SU-DHL-6 (cell line): ENCODE measurements around the gene TMEM139.

Experiments
- H2AFZ ChIP-seq: fragments of 200-600 bp; sonication (generic); 2 replicates; pipeline ENCODE4 v1.6.1; 2014; ENCODE audit warnings: low read depth, mild to moderate bottlenecking, moderate library complexity, mixed read lengths, antibody characterized with exemption, low read length; ENCODE audit not compliant: severe bottlenecking
- H3F3A ChIP-seq: fragments of 200-600 bp; shearing (Covaris generic); 2 replicates; pipeline ENCODE4 v1.6.0; 2016; ENCODE audit warnings: antibody characterized with exemption, mild to moderate bottlenecking; ENCODE audit not compliant: insufficient read depth
- H3K27ac ChIP-seq: fragments of 200-600 bp; sonication (generic); 2 replicates; pipeline ENCODE4 v1.5.1; 2016; ENCODE audit warnings: low read depth, mild to moderate bottlenecking, low read length, moderate library complexity, mixed read lengths
- H3K27me3 ChIP-seq: fragments of 200-600 bp; sonication (generic), shearing (Covaris generic); 2 replicates; pipeline ENCODE4 v1.6.0; 2014; ENCODE audit warnings: mild to moderate bottlenecking, low read length
- H3K36me3 ChIP-seq: fragments of 200-600 bp; sonication (generic); 2 replicates; pipeline ENCODE4 v1.6.1; 2014; ENCODE audit warnings: mild to moderate bottlenecking, low read length, mixed read lengths
- H3K4me2 ChIP-seq: fragments of 300-600, 200-600 bp; shearing (Covaris generic), sonication (generic); 2 replicates; pipeline ENCODE4 v1.6.0; 2014; ENCODE audit warnings: low read length, low read depth, mild to moderate bottlenecking; ENCODE audit not compliant: poor library complexity, severe bottlenecking
- H3K4me3 ChIP-seq: fragments of 200-600 bp; sonication (generic); 2 replicates; pipeline ENCODE4 v1.5.1; 2014; ENCODE audit warnings: antibody characterized with exemption, low read length, mild to moderate bottlenecking, mixed read lengths; ENCODE audit not compliant: insufficient read depth, poor library complexity, severe bottlenecking
- H3K79me2 ChIP-seq: fragments of 200-600 bp; sonication (generic); 2 replicates; pipeline ENCODE4 v1.6.1; 2014; ENCODE audit warnings: mild to moderate bottlenecking, low read length, moderate library complexity; ENCODE audit not compliant: insufficient read depth
- H3K9ac ChIP-seq: fragments of 200-600 bp; sonication (generic); 2 replicates; pipeline ENCODE4 v1.7.0; 2014; ENCODE audit warnings: mild to moderate bottlenecking, low read length
- H3K9me2 ChIP-seq: fragments of 200-600 bp; sonication (generic); replicated peaks from 2 replicates; pipeline ENCODE4 v1.6.1; 2014; ENCODE audit warnings: low read length; ENCODE audit not compliant: insufficient read depth
- H3K9me3 ChIP-seq: fragments of 200-600 bp; sonication (generic); 2 replicates; pipeline ENCODE4 v1.6.1; 2014; ENCODE audit warnings: low read length, mixed read lengths; ENCODE audit not compliant: insufficient read depth
- H4K20me1 ChIP-seq: fragments of 200-600 bp; sonication (generic); 2 replicates; pipeline ENCODE4 v1.6.1; 2014; ENCODE audit warnings: low read depth, mild to moderate bottlenecking, antibody characterized with exemption, low read length, moderate library complexity, mixed read lengths
- EZH2phosphoT487 ChIP-seq: fragments of 200-600 bp; sonication (generic), shearing (Covaris generic); conservative IDR thresholded peaks from 2 replicates; pipeline ENCODE4 v1.6.1; 2018; ENCODE audit warnings: mild to moderate bottlenecking, antibody characterized with exemption, low read length, moderate library complexity, mixed read lengths
- TF ChIP-seq, protein P1 (sequence below): fragments of 200-600 bp; sonication (generic); IDR thresholded peaks from one replicate; pipeline ENCODE4 v1.5.1; 2017; ENCODE audit warnings: antibody characterized with exemption, mild to moderate bottlenecking, low read length, moderate library complexity; ENCODE audit not compliant: insufficient read depth, poor library complexity, severe bottlenecking

The TMEM139 gene

DNA sequence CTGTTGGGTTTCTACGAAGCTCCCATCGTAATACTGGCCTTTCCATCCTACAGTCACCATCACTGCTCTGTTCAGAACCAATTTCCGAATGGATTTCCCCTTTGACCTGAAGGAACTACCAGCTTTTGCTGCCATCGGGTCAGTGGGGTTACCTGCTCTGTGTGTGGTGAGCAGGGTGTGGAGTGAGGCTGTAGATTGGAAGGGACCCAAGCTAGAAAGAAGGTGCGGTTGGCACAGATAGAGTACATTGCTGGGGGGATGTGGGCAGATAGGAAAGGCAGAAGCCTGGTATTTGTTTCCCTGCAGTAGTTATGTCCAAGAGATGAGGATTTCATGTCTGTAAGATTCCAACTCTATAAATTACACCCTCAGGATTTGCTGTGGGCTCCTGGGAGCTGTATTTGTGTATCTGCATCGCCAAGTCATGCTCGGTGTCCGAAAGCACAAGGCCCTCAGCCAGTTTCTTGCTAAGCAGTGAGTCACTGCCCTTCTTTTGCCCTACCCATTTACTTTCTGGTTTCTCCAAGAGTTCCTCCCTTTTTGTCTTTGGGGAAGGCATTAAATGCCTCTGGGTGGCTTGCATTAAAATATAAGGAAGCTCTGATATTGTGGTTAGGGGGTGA, 46.5 kb downstream of the TMEM139 start:
- no peaks in the 10 kb centered on the region for H3K36me3 ChIP-seq
- no peaks in the 10 kb centered on the region for H4K20me1 ChIP-seq
- no peak overlapping the region for H3K9ac ChIP-seq
- H3K27ac ChIP-seq: no peak overlapping the region
- H3F3A ChIP-seq: no peaks in the 10 kb centered on the region
- TF ChIP-seq, protein P1, sequence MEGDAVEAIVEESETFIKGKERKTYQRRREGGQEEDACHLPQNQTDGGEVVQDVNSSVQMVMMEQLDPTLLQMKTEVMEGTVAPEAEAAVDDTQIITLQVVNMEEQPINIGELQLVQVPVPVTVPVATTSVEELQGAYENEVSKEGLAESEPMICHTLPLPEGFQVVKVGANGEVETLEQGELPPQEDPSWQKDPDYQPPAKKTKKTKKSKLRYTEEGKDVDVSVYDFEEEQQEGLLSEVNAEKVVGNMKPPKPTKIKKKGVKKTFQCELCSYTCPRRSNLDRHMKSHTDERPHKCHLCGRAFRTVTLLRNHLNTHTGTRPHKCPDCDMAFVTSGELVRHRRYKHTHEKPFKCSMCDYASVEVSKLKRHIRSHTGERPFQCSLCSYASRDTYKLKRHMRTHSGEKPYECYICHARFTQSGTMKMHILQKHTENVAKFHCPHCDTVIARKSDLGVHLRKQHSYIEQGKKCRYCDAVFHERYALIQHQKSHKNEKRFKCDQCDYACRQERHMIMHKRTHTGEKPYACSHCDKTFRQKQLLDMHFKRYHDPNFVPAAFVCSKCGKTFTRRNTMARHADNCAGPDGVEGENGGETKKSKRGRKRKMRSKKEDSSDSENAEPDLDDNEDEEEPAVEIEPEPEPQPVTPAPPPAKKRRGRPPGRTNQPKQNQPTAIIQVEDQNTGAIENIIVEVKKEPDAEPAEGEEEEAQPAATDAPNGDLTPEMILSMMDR: no peak
- TF ChIP-seq EZH2phosphoT487: no peak
- H2AFZ ChIP-seq: no peak overlapping the region
- no peaks in the 10 kb centered on the region for H3K9me2 ChIP-seq
- H3K27me3 ChIP-seq: no peaks in the 10 kb centered on the region
- H3K4me2 ChIP-seq: no peak overlapping the region
- H3K9me3 ChIP-seq: no peaks in the 10 kb centered on the region
- no peaks in the 10 kb centered on the region for H3K79me2 ChIP-seq
- H3K4me3 ChIP-seq: no peak overlapping the region

DNA sequence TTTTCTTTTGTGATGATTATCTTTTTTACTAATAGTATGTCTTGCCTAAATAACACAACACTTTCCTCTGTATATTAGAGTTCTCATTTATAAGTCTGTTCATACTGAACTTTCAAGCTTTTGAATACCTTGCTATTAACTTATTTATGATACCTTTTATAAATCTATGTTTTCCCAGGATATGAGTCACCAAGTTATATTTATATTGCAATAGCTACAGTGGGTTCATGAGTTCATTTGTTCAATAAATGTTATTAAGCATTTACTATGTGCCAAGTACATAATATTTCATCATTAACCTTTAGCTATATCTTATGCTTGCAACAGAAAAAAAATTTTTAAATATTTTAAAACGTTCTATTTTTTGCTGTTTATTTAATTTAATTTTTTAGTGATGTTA, 49.5 kb downstream of the TMEM139 start:
- H3F3A ChIP-seq: no peaks in the 10 kb centered on the region
- no peak overlapping the region for H3K4me3 ChIP-seq
- no peaks in the 10 kb centered on the region for H3K79me2 ChIP-seq
- H3K27ac ChIP-seq: no peak overlapping the region
- H3K27me3 ChIP-seq: no peaks in the 10 kb centered on the region
- no peaks in the 10 kb centered on the region for H3K36me3 ChIP-seq
- TF ChIP-seq EZH2phosphoT487: no peak
- TF ChIP-seq, protein P1: no peak
- H3K9me2 ChIP-seq: no peaks in the 10 kb centered on the region
- no peak overlapping the region for H3K9ac ChIP-seq
- no peaks in the 10 kb centered on the region for H4K20me1 ChIP-seq
- H2AFZ ChIP-seq: no peak overlapping the region
- no peak overlapping the region for H3K4me2 ChIP-seq
- H3K9me3 ChIP-seq: no peaks in the 10 kb centered on the region

DNA sequence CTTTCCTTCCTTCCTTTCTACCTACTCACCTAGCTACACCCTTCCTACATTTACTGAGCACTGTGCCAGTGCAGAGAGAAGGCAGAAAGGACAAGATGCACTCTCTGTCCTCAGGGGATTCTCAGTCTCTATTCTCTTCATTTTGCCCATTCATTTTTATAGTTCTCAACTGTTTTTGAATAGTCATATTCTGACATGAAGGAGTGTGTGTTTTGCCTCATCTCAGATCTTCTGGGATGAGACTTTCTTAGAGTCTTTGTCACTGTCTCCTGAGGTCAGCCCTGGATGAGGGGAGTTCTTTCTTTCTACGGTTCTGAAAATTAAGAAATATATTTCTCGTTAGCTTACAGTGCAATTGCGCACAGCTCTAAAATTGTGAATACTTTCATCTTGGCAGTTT, 52.5 kb downstream of the TMEM139 start:
- Histone ChIP-seq H2AFZ (no peak overlapping the region), H4K20me1 (no peaks in the 10 kb centered on the region), H3K27ac (no peak overlapping the region), H3K79me2 (no peaks in the 10 kb centered on the region), H3K9me3 (no peaks in the 10 kb centered on the region), H3K4me2 (no peak overlapping the region), H3K4me3 (no peak overlapping the region), H3K9ac (no peak overlapping the region), H3K36me3 (no peaks in the 10 kb centered on the region), H3K9me2 (no peaks in the 10 kb centered on the region), H3F3A (no peaks in the 10 kb centered on the region), H3K27me3 (no peaks in the 10 kb centered on the region)
- TF ChIP-seq EZH2phosphoT487: no peak
- TF ChIP-seq, protein P1: no peak
